GM19328 (cell line): Measurements from ENCODE around the gene HDAC9.

ENCODE experiments used
- ATAC-seq: cut with Tn5 transposase; IDR thresholded peaks from one replicate; pipeline ENCODE4 v1.9.1; 2021; ENCODE audit warnings: mild to moderate bottlenecking, moderate library complexity; ENCODE audit not compliant: unreplicated experiment

HDAC9 gene

GRCh38 chr7:18580950-18581349 lies 85.4 kb downstream of the HDAC9 start:
- ATAC-seq, result no peak

GRCh38 chr7:18583305-18583704 lies 87.8 kb downstream of the HDAC9 start:
- no peak for ATAC-seq

- ATAC-seq, result no peak
These were observed 94.7 kb downstream of the HDAC9 start for GRCh38 chr7:18590241-18590640.

GRCh38 chr7:18590744-18591340 lies 95.3 kb downstream of the HDAC9 start:
- ATAC-seq, result no peak

GRCh38 chr7:18593602-18594279 lies 98.2 kb downstream of the HDAC9 start:
- ATAC-seq, result no peak

GRCh38 chr7:18597754-18598153 lies 102.2 kb downstream of the HDAC9 start:
- no peak for ATAC-seq

GRCh38 chr7:18607025-18607424 lies 111.5 kb downstream of the HDAC9 start:
- ATAC-seq, result no peak

GRCh38 chr7:18610331-18610948 lies 114.9 kb downstream of the HDAC9 start:
- no peak for ATAC-seq

- ATAC-seq, result no peak
These were observed 119.3 kb downstream of the HDAC9 start for GRCh38 chr7:18614841-18615240.

GRCh38 chr7:18619311-18619710 lies 123.8 kb downstream of the HDAC9 start:
- ATAC-seq, result no peak

GRCh38 chr7:18623389-18623788 lies 127.8 kb downstream of the HDAC9 start:
- ATAC-seq, result no peak

- no peak for ATAC-seq
These were observed 128.9 kb downstream of the HDAC9 start for GRCh38 chr7:18624459-18624858.

GRCh38 chr7:18626086-18626485 lies 130.5 kb downstream of the HDAC9 start:
- ATAC-seq, result no peak

GRCh38 chr7:18626717-18627116 lies 131.2 kb downstream of the HDAC9 start:
- no peak for ATAC-seq

GRCh38 chr7:18637516-18637915 lies 142.0 kb downstream of the HDAC9 start:
- ATAC-seq, result no peak

GRCh38 chr7:18638594-18639452 lies 143.3 kb downstream of the HDAC9 start:
- no peak for ATAC-seq

- no peak for ATAC-seq
These were observed 144.2 kb downstream of the HDAC9 start for GRCh38 chr7:18639711-18640110.

- ATAC-seq, result no peak
These were observed 149.4 kb downstream of the HDAC9 start for GRCh38 chr7:18644981-18645380.

- no peak for ATAC-seq
These were observed 152.0 kb downstream of the HDAC9 start for GRCh38 chr7:18647582-18647981.

- no peak for ATAC-seq
These were observed 153.6 kb downstream of the HDAC9 start for GRCh38 chr7:18648849-18649758.
